AG10803 (cell line): ENCODE measurements around the gene TDRD9.

Experiments
- DNase-seq: peaks from one replicate; pipeline ENCODE4 v3.0.0; 2010; ENCODE audit warnings: low read depth
- H3K4me3 ChIP-seq: 2 replicates; pipeline ENCODE4 v1.5.1; 2011; ENCODE audit warnings: mild to moderate bottlenecking, low read length, control low read depth
- TF ChIP-seq, protein P1 (sequence below): conservative IDR thresholded peaks from 2 replicates; pipeline ENCODE4 v1.5.1; 2011; ENCODE audit warnings: mild to moderate bottlenecking, low read length, control low read depth, inconsistent platforms

TDRD9 gene

DNA sequence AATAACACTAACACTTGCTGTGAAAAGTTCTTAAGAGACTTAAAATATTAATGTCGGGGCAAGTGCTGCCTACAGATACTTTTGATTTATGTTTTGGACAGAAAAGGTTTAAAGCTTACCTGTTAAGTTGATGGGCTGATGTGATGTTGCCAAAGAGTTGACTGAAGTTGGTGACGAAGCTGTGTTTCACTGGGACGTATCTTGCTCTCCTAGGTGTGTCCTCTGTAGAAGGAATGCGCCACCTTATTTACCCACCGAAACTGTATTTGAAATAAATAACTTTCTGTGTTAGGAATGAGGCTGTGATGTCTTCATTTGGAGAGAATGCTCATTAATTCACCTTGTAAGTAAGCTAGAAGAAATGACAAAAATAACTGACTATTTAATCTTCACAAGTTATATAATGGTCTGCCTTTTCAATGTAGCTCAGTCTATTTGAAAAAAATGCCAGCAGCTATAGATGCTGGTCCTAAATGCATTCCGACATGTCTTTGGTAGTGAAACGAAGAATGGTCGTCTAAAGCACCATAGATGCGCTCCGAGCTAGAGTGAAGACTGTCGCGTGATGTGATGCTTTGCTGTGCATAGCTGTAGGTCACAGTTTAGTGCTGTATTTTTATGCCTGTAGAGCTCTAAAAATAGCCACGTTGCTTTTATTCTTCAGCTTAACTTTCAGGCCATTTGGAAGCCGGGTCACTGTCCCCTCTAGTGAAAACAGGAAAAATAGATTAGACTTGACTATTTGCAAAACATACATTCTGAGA is 13.9 kb downstream of the TDRD9 start, which contains the start of gene RD3L:
Gene RD3L (minus strand): TSS at position 557 of the 764 bp plus-strand sequence. CDS start 834 bp downstream, outside the sequence.
- DNase-seq: no peak
- H3K4me3 ChIP-seq: no peak within 1 kb of the TSS
- TF ChIP-seq, protein P1, sequence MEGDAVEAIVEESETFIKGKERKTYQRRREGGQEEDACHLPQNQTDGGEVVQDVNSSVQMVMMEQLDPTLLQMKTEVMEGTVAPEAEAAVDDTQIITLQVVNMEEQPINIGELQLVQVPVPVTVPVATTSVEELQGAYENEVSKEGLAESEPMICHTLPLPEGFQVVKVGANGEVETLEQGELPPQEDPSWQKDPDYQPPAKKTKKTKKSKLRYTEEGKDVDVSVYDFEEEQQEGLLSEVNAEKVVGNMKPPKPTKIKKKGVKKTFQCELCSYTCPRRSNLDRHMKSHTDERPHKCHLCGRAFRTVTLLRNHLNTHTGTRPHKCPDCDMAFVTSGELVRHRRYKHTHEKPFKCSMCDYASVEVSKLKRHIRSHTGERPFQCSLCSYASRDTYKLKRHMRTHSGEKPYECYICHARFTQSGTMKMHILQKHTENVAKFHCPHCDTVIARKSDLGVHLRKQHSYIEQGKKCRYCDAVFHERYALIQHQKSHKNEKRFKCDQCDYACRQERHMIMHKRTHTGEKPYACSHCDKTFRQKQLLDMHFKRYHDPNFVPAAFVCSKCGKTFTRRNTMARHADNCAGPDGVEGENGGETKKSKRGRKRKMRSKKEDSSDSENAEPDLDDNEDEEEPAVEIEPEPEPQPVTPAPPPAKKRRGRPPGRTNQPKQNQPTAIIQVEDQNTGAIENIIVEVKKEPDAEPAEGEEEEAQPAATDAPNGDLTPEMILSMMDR: no peak

DNA sequence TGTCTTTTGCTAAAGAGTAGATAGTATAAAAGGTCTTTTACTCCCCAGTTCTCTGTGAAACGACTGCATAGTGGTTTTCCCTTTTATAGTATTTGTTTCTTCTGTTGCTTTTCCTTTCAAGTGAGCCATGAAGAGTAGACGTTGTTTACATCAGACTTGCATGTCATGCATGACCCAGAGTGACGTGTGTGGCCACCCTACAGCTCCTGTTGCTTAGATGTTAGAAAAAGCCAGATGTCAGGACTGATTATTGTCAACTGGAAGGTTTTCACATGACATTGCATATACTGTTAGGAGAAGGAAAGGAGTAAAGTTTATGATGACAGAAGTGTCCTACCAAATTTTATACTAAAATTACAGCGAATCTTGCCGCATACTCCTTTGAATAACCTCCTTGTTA is 15.4 kb downstream of the TDRD9 start:
- TF ChIP-seq, protein P1: no peak
- no peak overlapping the region for H3K4me3 ChIP-seq
- no peak for DNase-seq

DNA sequence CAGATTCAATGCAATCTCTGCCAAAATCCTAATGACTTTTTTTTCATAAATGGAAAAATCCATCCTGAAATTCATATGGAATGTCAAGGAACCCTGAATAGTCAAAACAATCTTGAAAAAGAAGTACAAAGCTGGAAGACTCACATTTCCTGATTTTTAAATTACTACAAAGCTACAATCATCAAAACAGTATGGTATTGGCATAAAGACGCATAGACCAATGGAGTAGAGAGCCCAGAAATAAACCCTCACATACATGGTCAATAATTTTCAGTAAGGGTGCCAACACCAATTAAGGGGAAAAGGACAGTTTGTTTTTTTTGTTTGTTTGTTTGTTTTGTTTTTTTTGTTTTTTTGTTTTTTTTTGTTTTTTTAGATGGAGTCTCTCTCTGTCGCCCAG is 18.7 kb downstream of the TDRD9 start:
- H3K4me3 ChIP-seq: no peak overlapping the region
- TF ChIP-seq, protein P1: no peak
- DNase-seq: no peak

DNA sequence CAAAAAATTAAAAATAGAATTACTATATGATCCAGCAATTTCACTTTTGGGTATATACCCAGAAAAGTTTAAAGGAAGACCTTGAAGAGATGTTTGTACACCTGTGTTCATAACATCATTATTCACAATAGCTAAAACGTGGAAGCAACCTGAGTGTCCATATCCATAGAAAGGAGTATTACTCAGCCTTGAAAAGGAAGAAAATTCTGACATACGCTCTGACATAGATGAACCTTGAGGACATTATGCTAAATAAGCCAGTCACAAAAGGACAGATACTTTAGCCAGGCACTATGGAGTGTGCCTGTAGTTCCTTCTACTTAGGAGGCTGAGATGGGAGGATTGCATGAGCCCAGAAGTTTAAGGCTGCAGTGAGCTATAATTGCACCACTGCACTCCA is 20.2 kb downstream of the TDRD9 start:
- no peak for DNase-seq
- TF ChIP-seq, protein P1: no peak
- no peak overlapping the region for H3K4me3 ChIP-seq

DNA sequence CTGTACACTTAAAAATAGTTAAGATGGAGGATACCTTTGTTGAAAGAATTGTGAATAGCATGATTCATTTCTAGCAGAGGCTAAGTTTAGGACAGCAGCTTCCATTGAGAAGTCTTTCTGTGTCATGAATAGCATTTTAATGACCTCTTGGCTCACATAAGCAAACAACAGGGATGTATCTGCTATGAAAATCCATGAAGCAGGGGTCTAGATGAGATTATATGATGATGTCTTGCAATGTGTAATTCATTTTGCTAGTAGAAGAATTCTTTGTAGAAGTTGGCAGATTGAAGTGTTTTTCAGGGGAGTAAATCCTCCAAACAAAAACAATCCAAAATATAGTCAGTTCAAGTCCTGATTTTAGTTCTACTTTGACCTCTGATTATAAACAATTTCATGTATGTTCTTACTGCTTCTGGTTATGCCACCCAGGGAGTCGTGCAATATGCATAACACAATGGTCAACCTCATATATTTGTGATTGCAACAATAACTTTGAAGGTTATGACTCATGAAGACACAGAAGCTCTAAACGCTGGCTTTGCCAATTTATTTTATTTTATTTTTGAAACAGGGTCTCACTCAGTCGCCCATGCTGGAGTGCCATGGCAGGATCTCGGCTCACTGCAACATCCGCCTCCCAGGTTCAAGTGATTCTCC is 21.0 kb downstream of the TDRD9 start:
- no peak for DNase-seq
- TF ChIP-seq, protein P1: no peak
- H3K4me3 ChIP-seq: no peak overlapping the region

DNA sequence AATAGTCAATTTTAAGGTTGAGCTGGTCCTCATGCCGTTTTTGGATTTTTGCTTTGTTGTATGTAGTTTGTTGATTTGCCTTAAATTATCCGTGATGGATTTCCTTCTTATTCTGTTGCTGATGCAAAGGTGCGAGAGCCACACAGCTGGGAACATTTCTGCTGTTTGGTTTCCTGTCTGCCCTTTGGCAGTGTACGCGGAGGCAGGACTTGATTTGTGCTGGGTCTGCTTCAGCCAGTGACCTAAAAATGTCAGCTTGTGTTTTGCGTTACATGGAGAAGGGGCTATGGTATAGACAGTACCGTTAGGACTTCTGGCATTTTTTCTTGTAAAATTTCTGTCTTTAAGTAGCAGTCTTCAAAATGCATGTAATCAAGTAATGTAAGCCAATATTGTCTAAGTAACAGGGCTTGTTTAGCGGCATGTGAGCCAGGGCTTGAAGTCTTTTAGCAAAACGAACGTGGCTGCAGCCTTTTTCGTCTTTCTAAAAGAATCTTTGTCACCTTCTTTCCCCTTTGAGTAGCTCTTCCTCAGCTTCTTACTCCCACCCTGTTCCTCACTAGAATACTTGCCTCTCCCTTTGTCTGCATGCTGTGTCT is 32.3 kb downstream of the TDRD9 start:
- DNase-seq: no peak
- no peak overlapping the region for H3K4me3 ChIP-seq
- TF ChIP-seq, protein P1: no peak
